ENCODE results near the gene PLEKHA1. TPM values are rescaled to one million over a fixed set of nuclear protein-coding genes. Genes with fewer than 3 reads are reported as not detected.

The PLEKHA1 gene
- total RNA-seq, 4 donors from 2014 or later = 19.2 to 52.2 (median 35.0) TPM

DNA sequence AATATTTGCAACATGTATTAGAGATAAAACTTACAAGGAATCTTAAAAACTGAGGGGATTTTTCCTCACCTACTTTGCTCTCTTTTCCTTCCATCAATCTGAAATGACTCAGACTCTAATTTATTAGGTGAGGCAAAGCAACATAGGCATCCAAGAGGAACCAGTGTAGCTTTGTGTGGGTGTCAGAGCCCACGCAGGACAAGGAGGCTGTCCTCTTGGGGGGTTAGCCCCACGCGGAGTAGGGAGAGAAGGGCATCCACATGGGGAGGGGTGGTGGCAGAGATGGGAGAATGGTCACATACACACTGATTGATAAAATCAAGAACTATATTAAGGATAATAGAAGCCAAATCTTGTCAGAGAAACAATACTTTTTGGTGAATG lies 46.1 kb downstream of the PLEKHA1 start:
- Histone ChIP-seq H3K4me3 (no peak overlapping the region), H3K4me1 (peaks cover 0 to 41% (median 15%) of the 10 kb centered on the region in 4 donors), H3K9me3 (no peaks in the 10 kb centered on the region), H3K27ac (peak overlapping the region in 1 of 4 donors; percentile 48), H3K27me3 (no peaks in the 10 kb centered on the region), H3K36me3 (peaks cover 0 to 31% (median 0%) of the 10 kb centered on the region in 3 donors)
- no peak for DNase-seq (ENCODE audit: low spot score in 2 of 2)
- TF ChIP-seq POLR2A (IDR thresholded peaks at IDR 0.05) = no peak
- 69 to 80% methylated on average over 3 of the region's 3 CpGs for WGBS, 2 donors

DNA sequence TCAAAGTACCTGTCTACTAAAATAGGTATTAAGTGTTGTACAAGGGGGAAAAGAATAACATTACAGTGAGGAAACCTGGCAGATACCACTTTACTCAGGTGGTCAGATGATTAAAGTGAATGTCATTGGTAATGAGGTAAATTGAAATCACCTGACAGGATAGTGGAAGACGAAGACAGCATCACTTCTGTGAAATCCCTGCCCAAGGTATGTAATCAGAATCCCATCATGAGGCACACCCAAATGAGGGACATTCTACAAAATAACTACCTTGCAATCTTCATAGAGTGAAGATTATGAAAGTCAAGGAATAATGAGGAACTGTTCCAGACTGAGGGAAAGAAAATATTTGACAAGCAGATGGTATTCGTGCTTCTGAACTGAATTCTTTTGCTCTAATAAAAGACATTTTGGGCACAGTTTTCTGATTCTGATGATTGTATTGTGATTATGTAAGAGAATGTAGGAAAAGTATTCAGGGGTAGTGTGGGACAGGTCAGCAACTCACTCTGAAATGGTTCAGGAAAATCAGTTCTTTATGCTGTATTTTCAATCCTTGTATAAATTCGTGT lies 46.6 kb downstream of the PLEKHA1 start:
- DNase-seq (ENCODE audit: low spot score in 2 of 2) = no peak
- peak overlapping the region in 1 of 4 donors; percentile 48 for H3K27ac ChIP-seq
- 61 to 64% methylated on average over 3 of the region's 3 CpGs for WGBS, 2 donors
- H3K9me3 ChIP-seq = no peaks in the 10 kb centered on the region
- H3K4me1 ChIP-seq = peaks cover 0 to 41% (median 14%) of the 10 kb centered on the region in 4 donors
- H3K4me3 ChIP-seq = no peak overlapping the region
- peaks cover 0 to 26% (median 0%) of the 10 kb centered on the region in 3 donors for H3K36me3 ChIP-seq
- TF ChIP-seq EP300 (IDR thresholded peaks at IDR 0.05) = no peak
- TF ChIP-seq POLR2A (IDR thresholded peaks at IDR 0.05) = no peak
- TF ChIP-seq, protein P1, sequence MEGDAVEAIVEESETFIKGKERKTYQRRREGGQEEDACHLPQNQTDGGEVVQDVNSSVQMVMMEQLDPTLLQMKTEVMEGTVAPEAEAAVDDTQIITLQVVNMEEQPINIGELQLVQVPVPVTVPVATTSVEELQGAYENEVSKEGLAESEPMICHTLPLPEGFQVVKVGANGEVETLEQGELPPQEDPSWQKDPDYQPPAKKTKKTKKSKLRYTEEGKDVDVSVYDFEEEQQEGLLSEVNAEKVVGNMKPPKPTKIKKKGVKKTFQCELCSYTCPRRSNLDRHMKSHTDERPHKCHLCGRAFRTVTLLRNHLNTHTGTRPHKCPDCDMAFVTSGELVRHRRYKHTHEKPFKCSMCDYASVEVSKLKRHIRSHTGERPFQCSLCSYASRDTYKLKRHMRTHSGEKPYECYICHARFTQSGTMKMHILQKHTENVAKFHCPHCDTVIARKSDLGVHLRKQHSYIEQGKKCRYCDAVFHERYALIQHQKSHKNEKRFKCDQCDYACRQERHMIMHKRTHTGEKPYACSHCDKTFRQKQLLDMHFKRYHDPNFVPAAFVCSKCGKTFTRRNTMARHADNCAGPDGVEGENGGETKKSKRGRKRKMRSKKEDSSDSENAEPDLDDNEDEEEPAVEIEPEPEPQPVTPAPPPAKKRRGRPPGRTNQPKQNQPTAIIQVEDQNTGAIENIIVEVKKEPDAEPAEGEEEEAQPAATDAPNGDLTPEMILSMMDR (IDR thresholded peaks at IDR 0.05) = no peak
- no peaks in the 10 kb centered on the region for H3K27me3 ChIP-seq

DNA sequence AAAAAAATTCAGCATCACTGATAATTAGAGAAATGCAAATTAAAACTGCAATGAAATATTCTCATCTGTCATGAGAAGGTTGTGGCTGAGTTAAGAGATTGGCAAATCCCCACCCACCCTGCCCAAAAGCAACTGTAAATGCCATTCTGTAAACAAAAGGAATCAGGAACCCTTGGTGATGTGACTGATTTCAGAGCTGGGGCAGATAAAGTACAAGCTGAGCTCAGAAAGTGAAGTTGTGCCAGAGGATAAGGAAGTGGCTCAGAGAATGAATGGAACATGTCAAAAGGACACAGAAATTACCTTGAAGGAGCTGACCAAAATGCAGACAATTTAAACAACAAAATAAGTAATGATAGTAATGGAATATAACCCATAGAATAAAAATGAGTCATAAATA lies 47.2 kb downstream of the PLEKHA1 start:
- Histone ChIP-seq H3K4me1 (peaks cover 0 to 37% (median 11%) of the 10 kb centered on the region in 4 donors), H3K36me3 (peaks cover 0 to 23% (median 0%) of the 10 kb centered on the region in 3 donors), H3K4me3 (no peak overlapping the region), H3K27me3 (no peaks in the 10 kb centered on the region), H3K27ac (peak overlapping the region in 1 of 4 donors; percentile 13), H3K9me3 (no peaks in the 10 kb centered on the region)
- TF ChIP-seq, protein P1 (IDR thresholded peaks at IDR 0.05) = no peak
- TF ChIP-seq EP300 (IDR thresholded peaks at IDR 0.05) (no peak), POLR2A (IDR thresholded peaks at IDR 0.05) (no peak)
- DNase-seq (ENCODE audit: low spot score in 2 of 2) = no peak

DNA sequence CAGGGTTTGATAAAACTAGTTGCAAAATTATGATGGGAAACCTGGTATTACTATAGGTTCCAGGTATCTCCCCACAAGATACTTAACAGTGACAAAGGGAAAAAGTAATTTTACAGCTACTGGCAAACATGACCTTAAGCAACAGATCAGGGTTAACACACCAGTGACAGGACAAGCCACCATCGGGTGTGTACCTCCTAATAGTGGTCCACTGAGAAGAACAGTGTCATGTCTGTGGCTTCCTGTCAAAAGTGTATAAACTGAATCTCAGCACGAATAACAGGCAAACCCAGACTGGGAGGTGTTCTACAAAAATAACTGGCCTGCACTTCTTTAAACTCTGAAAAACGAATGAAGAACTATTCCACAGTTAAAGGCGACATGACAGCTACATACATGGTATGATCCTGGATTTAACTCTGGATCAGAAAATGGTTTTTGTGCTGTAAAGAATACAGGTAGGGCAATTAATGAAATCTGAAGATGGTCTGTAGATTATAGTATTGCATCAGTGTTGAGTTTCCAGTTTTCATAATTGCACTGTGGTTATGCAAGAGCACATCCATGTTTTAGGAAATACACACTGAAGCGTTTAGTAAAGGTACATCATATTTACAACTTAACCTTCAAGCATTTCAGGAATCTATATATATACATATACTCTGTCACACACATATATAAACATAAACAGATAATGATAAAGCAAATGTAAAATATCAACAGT lies 47.9 kb downstream of the PLEKHA1 start:
- Histone ChIP-seq H3K4me3 (no peak overlapping the region), H3K27ac (no peak overlapping the region), H3K4me1 (peaks cover 0 to 35% (median 10%) of the 10 kb centered on the region in 4 donors), H3K27me3 (no peaks in the 10 kb centered on the region), H3K9me3 (no peaks in the 10 kb centered on the region), H3K36me3 (peaks cover 0 to 24% (median 0%) of the 10 kb centered on the region in 3 donors)
- no peak for TF ChIP-seq EP300 (IDR thresholded peaks at IDR 0.05)
- TF ChIP-seq, protein P1 (IDR thresholded peaks at IDR 0.05) = no peak
- 82 to 88% methylated on average over 5 of the region's 5 CpGs for WGBS, 2 donors
- no peak for DNase-seq (ENCODE audit: low spot score in 2 of 2)

DNA sequence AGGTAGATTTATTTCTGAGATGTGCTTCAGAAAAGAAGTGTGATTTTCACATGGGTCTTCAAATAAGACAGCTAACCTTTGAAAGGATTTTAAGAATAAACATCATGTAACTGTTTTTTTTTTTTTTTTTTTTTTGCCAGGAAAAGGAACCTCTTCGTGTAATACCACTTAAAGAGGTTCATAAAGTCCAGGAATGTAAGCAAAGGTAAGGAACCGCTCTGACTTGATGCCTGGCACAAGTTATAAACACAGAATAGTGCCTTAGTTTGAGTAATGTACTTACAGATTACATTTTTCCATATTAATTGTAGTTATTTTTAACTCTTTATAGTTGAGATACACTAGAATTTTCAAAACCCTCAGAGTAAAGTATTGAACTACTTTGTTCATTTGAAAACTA lies 49.6 kb downstream of the PLEKHA1 start:
- no peak for TF ChIP-seq POLR2A (IDR thresholded peaks at IDR 0.05)
- no peak for TF ChIP-seq EP300 (IDR thresholded peaks at IDR 0.05)
- TF ChIP-seq, protein P1 (IDR thresholded peaks at IDR 0.05) = no peak
- Histone ChIP-seq H3K4me1 (peaks cover 0 to 32% (median 7%) of the 10 kb centered on the region in 4 donors), H3K27me3 (no peaks in the 10 kb centered on the region), H3K9me3 (no peaks in the 10 kb centered on the region), H3K27ac (no peak overlapping the region), H3K4me3 (no peak overlapping the region), H3K36me3 (peaks cover 0 to 27% (median 0%) of the 10 kb centered on the region in 3 donors)
- DNase-seq (ENCODE audit: low spot score in 2 of 2) = no peak
- WGBS, 2 donors = 79 to 86% methylated on average over 2 of the region's 2 CpGs

Measured in tibial nerve (tissue), 4 donors.